ENCODE data around the gene CLHC1.
"Not testable (repeated sequence)": the region's sequence is repeated elsewhere in the genome, so short reads cannot be mapped to it uniquely, and the experiment has no call there.

Gene CLHC1

GRCh38 chr2:55144922-55145820 lies 86.9 kb downstream of the CLHC1 start:
- DNase-seq, result no peak
- in situ Hi-C loops (cut with HindIII; ENCODE audit: low pct_ligation_motif_present, low pct_unique_long_range_greater_than_20kb, low sequenced_read_pairs), result no loop called here

GRCh38 chr2:55143706-55144105 lies 88.4 kb downstream of the CLHC1 start:
- DNase-seq; in situ Hi-C loops (cut with HindIII; ENCODE audit: low pct_ligation_motif_present, low pct_unique_long_range_greater_than_20kb, low sequenced_read_pairs): not testable (repeated sequence)

GRCh38 chr2:55142518-55142917 lies 89.6 kb downstream of the CLHC1 start:
- in situ Hi-C loops (cut with HindIII; ENCODE audit: low pct_ligation_motif_present, low pct_unique_long_range_greater_than_20kb, low sequenced_read_pairs), result no loop called here
- DNase-seq, result no peak

GRCh38 chr2:55141572-55142413 lies 90.3 kb downstream of the CLHC1 start:
- DNase-seq, result no peak
- in situ Hi-C loops (cut with HindIII; ENCODE audit: low pct_ligation_motif_present, low pct_unique_long_range_greater_than_20kb, low sequenced_read_pairs), result no loop called here

- DNase-seq, result no peak
- in situ Hi-C loops (cut with HindIII; ENCODE audit: low pct_ligation_motif_present, low pct_unique_long_range_greater_than_20kb, low sequenced_read_pairs), result no loop called here
Observed at GRCh38 chr2:55140316-55141219, 91.5 kb downstream of the CLHC1 start.

GRCh38 chr2:55139305-55139704 lies 92.8 kb downstream of the CLHC1 start:
- in situ Hi-C loops (cut with HindIII; ENCODE audit: low pct_ligation_motif_present, low pct_unique_long_range_greater_than_20kb, low sequenced_read_pairs), result no loop called here
- no peak for DNase-seq

- in situ Hi-C loops (cut with HindIII; ENCODE audit: low pct_ligation_motif_present, low pct_unique_long_range_greater_than_20kb, low sequenced_read_pairs), result no loop called here
- DNase-seq, result no peak
Observed at GRCh38 chr2:55138882-55139229, 93.2 kb downstream of the CLHC1 start.

GRCh38 chr2:55138014-55138881 lies 93.8 kb downstream of the CLHC1 start:
- DNase-seq, result no peak
- in situ Hi-C loops (cut with HindIII; ENCODE audit: low pct_ligation_motif_present, low pct_unique_long_range_greater_than_20kb, low sequenced_read_pairs), result no loop called here

GRCh38 chr2:55137024-55137958 lies 94.8 kb downstream of the CLHC1 start:
- in situ Hi-C loops (cut with HindIII; ENCODE audit: low pct_ligation_motif_present, low pct_unique_long_range_greater_than_20kb, low sequenced_read_pairs), result no loop called here
- DNase-seq, result no peak

GRCh38 chr2:55136138-55136541 lies 96.0 kb downstream of the CLHC1 start:
- in situ Hi-C loops (cut with HindIII; ENCODE audit: low pct_ligation_motif_present, low pct_unique_long_range_greater_than_20kb, low sequenced_read_pairs), result no loop called here
- no peak for DNase-seq

- in situ Hi-C loops (cut with HindIII; ENCODE audit: low pct_ligation_motif_present, low pct_unique_long_range_greater_than_20kb, low sequenced_read_pairs), result no loop called here
- no peak for DNase-seq
Observed at GRCh38 chr2:55135491-55135890, 96.6 kb downstream of the CLHC1 start.

- in situ Hi-C loops (cut with HindIII; ENCODE audit: low pct_ligation_motif_present, low pct_unique_long_range_greater_than_20kb, low sequenced_read_pairs), result no loop called here
- DNase-seq, result no peak
Observed at GRCh38 chr2:55134316-55134706, 97.8 kb downstream of the CLHC1 start.

- DNase-seq, result no peak
- in situ Hi-C loops (cut with HindIII; ENCODE audit: low pct_ligation_motif_present, low pct_unique_long_range_greater_than_20kb, low sequenced_read_pairs), result no loop called here
Observed at GRCh38 chr2:55133467-55134315, 98.4 kb downstream of the CLHC1 start.

- in situ Hi-C loops (cut with HindIII; ENCODE audit: low pct_ligation_motif_present, low pct_unique_long_range_greater_than_20kb, low sequenced_read_pairs), result no loop called here
- no peak for DNase-seq
Observed at GRCh38 chr2:55130849-55131248, 101.2 kb downstream of the CLHC1 start.

GRCh38 chr2:55126643-55127042 lies 105.5 kb downstream of the CLHC1 start:
- DNase-seq; in situ Hi-C loops (cut with HindIII; ENCODE audit: low pct_ligation_motif_present, low pct_unique_long_range_greater_than_20kb, low sequenced_read_pairs): not testable (repeated sequence)
